Measurements from ENCODE around the gene SRP9. TPM values are rescaled to one million over a fixed set of nuclear protein-coding genes. Genes with fewer than 3 reads are reported as not detected.
"Not testable (repeated sequence)": the region's sequence is repeated elsewhere in the genome, so short reads cannot be mapped to it uniquely, and the experiment has no call there.

SRP9 gene
- total and polyA plus RNA-seq, 8 donors = 195 to 428 (median 382) TPM

GRCh38 chr1:225774281-225775147, 3.1 kb upstream of the SRP9 start:
- intact Hi-C loops (cut with DNase I) = loop anchor here in 1 of 2 donors (5.0 kb wide), 1 partner anchor 297 kb away; no protein-coding TSS in a partner anchor
- DNase-seq (no peak), ATAC-seq (no peak)
- peaks cover 10 to 37% of the 10 kb centered on the region in 2 donors for H3K4me1 ChIP-seq
- no peak overlapping the region for H3K4me3 ChIP-seq
- H3K36me3 ChIP-seq = no peaks in the 10 kb centered on the region
- no peaks in the 10 kb centered on the region for H3K9me3 ChIP-seq
- no peak for TF ChIP-seq CTCF (IDR thresholded peaks at IDR 0.05)
- H3K27ac ChIP-seq = no peak overlapping the region
- no peaks in the 10 kb centered on the region for H3K27me3 ChIP-seq

GRCh38 chr1:225776294-225776693, 1.3 kb upstream of the SRP9 start:
- Histone ChIP-seq H3K27ac (no peak overlapping the region), H3K4me1 (peaks cover 12 to 55% of the 10 kb centered on the region in 2 donors), H3K36me3 (no peaks in the 10 kb centered on the region), H3K4me3 (no peak overlapping the region), H3K27me3 (no peaks in the 10 kb centered on the region), H3K9me3 (no peaks in the 10 kb centered on the region)
- DNase-seq = no peak
- intact Hi-C loops (cut with DNase I) = no loop called here
- no peak for TF ChIP-seq CTCF (IDR thresholded peaks at IDR 0.05)
- ATAC-seq = no peak

GRCh38 chr1:225777058-225777582, 506 bp upstream of the SRP9 start:
- Histone ChIP-seq H3K4me3 (peak overlapping the region; percentile 41 to 61), H3K9me3 (no peaks in the 10 kb centered on the region), H3K27me3 (no peaks in the 10 kb centered on the region), H3K27ac (peak overlapping the region; percentile 92 to 98), H3K4me1 (peaks cover 14 to 59% of the 10 kb centered on the region in 2 donors), H3K36me3 (no peaks in the 10 kb centered on the region)
- no peak for DNase-seq
- TF ChIP-seq CTCF (IDR thresholded peaks at IDR 0.05) = no peak
- peak; percentile 0 for ATAC-seq
- intact Hi-C loops (cut with DNase I) = no loop called here

GRCh38 chr1:225778337-225778669, 677 bp downstream of the SRP9 start:
- Histone ChIP-seq H3K4me3 (peak overlapping the region; percentile 61 to 94), H3K9me3 (no peaks in the 10 kb centered on the region), H3K4me1 (peaks cover 14 to 60% of the 10 kb centered on the region in 2 donors), H3K27me3 (no peaks in the 10 kb centered on the region), H3K27ac (peak overlapping the region; percentile 92 to 98), H3K36me3 (no peaks in the 10 kb centered on the region)
- no peak for TF ChIP-seq CTCF (IDR thresholded peaks at IDR 0.05)
- intact Hi-C loops (cut with DNase I) = no loop called here
- no peak for ATAC-seq
- DNase-seq = no peak

- Histone ChIP-seq H3K27ac (peak overlapping the region in 1 of 2 donors; percentile 92), H3K4me1 (peaks cover 14 to 67% of the 10 kb centered on the region in 2 donors), H3K4me3 (peak overlapping the region; percentile 61 to 94)
- H3K36me3 ChIP-seq; intact Hi-C loops (cut with DNase I); H3K9me3 ChIP-seq; ATAC-seq; H3K27me3 ChIP-seq; DNase-seq: not testable (repeated sequence)
Measured at GRCh38 chr1:225779165-225779564, 1.5 kb downstream of the SRP9 start.

All from left lung (tissue), 10 donors.